ENCODE data around the gene NR2E1. TPM values are rescaled to one million over a fixed set of nuclear protein-coding genes. Genes with fewer than 3 reads are reported as not detected.
A peak's percentile ranks its signal among the peaks of the same experiment; 100 is the strongest.

NR2E1 gene
- total RNA-seq, 3 donors from 2014 or later (not counting 1 experiment from before 2014, with no cell fraction given), result not detected

DNA sequence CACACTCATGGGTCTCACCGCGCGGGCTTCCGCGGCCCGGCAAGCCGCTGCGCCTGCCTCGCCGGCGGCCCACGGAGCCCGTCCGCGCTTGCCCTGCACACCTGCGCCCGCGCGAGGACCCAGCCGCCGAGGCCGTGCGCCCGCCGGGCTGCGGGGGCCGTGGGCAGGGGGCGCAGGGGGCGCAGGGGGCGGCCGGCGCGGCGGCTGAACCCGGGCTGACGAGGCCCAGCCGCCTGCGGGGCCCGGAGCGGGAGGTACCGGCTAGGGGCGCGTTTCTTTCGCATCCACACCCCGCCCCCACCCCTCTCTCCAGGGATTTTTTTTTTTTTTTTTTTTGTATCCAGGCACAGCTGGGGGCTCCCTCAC lies 47.5 kb upstream of the NR2E1 start:
- Mint-ChIP-seq H3K27ac (no peak overlapping the region), H3K4me3 (peak overlapping the region; percentile 81), H3K36me3 (no peaks in the 10 kb centered on the region), H3K27me3 (ENCODE audit: low read depth in 2 of 2) (peaks cover 78 to 80% of the 10 kb centered on the region in 2 donors), H3K4me1 (peaks cover 42 to 58% of the 10 kb centered on the region in 2 donors), H3K9me3 (no peaks in the 10 kb centered on the region)
- Histone ChIP-seq H3K27me3 (ENCODE audit: control insufficient read depth, insufficient read depth, low read length) (peaks cover 57% of the 10 kb centered on the region), H3K27ac (ENCODE audit: low read length) (no peak overlapping the region), H3K36me3 (ENCODE audit: control insufficient read depth, insufficient read depth, low read length) (no peaks in the 10 kb centered on the region), H3K4me3 (ENCODE audit: low read length) (peak overlapping the region; percentile 63), H3K4me1 (ENCODE audit: control insufficient read depth, insufficient read depth, low read length) (peaks cover 51% of the 10 kb centered on the region), H3K9me3 (ENCODE audit: control insufficient read depth, insufficient read depth, low read length) (no peaks in the 10 kb centered on the region)
- under 1% methylated on average over 45 of the region's 45 CpGs for WGBS (ENCODE audit: insufficient coverage)
- ATAC-seq (peak in 1 of 3 donors; percentile 38), DNase-seq (peak in 1 of 2 donors; percentile 33)
- intact Hi-C loops (cut with micrococcal nuclease), result loop anchor here (10.0 kb wide), 1 partner anchor 376 kb away; no protein-coding TSS in a partner anchor
- TF ChIP-seq, protein P1, sequence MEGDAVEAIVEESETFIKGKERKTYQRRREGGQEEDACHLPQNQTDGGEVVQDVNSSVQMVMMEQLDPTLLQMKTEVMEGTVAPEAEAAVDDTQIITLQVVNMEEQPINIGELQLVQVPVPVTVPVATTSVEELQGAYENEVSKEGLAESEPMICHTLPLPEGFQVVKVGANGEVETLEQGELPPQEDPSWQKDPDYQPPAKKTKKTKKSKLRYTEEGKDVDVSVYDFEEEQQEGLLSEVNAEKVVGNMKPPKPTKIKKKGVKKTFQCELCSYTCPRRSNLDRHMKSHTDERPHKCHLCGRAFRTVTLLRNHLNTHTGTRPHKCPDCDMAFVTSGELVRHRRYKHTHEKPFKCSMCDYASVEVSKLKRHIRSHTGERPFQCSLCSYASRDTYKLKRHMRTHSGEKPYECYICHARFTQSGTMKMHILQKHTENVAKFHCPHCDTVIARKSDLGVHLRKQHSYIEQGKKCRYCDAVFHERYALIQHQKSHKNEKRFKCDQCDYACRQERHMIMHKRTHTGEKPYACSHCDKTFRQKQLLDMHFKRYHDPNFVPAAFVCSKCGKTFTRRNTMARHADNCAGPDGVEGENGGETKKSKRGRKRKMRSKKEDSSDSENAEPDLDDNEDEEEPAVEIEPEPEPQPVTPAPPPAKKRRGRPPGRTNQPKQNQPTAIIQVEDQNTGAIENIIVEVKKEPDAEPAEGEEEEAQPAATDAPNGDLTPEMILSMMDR (IDR thresholded peaks at IDR 0.05), result no peak

DNA sequence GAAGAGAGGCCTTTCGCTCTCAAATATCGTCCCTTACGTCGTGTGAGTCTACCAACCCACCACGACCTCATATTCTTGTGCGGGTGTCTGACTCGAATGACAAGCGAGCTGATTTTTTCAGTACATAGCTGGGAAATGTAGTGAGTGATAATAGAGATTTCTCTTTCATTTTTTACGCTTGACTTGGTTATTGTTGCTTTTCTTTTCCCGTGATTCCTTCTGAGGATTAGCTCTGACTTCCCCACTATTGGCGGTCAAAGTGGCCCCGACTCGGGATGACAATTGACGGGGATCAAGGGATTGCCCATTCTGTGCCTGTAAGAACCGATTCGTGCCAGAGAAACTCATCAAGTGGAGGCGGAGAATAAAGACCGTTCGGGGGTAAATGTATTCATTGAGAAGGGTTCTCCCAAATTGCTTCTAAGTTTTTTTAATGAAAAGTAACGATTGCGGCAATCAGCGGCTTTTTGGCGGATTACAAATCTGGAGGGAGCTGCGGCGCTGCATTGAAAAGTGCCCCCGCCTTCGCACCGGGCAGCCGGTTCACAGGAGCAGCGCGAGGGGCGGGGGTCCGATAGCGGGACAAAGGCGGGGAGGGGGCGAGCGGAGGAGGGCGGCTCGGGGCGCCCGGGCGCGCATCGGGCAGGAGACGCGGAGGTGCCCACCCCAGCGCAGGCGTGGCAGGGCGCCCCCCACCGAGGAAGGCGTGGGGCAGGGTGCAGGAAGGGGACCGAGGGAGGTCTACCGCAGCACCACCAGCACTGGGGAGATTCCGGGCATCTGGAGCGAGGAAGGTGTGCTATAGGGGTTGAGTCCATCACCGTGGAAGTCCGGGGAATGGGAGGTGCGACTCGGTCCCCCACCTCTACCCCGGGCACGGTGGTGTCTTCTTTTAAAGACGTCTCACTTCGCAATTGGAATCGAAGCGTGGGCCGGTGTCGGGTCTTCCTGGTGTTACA lies 46.7 kb upstream of the NR2E1 start:
- H3K4me1 ChIP-seq (ENCODE audit: control insufficient read depth, insufficient read depth, low read length), result peaks cover 44% of the 10 kb centered on the region
- ATAC-seq (peak in 1 of 3 donors; percentile 17), DNase-seq (peak in 1 of 2 donors; percentile 37)
- H3K27me3 ChIP-seq (ENCODE audit: control insufficient read depth, insufficient read depth, low read length), result peaks cover 58% of the 10 kb centered on the region
- Mint-ChIP-seq H3K9me3 (no peaks in the 10 kb centered on the region), H3K27me3 (ENCODE audit: low read depth in 2 of 2) (peaks cover 75 to 80% of the 10 kb centered on the region in 2 donors), H3K36me3 (no peaks in the 10 kb centered on the region), H3K4me3 (peak overlapping the region; percentile 95), H3K4me1 (peaks cover 37 to 53% of the 10 kb centered on the region in 2 donors), H3K27ac (no peak overlapping the region)
- H3K36me3 ChIP-seq (ENCODE audit: control insufficient read depth, insufficient read depth, low read length), result no peaks in the 10 kb centered on the region
- peak overlapping the region; percentile 4 for H3K4me3 ChIP-seq (ENCODE audit: low read length)
- no peaks in the 10 kb centered on the region for H3K9me3 ChIP-seq (ENCODE audit: control insufficient read depth, insufficient read depth, low read length)
- WGBS (ENCODE audit: insufficient coverage), result 3% methylated on average over 61 of the region's 67 CpGs
- TF ChIP-seq, protein P1 (IDR thresholded peaks at IDR 0.05), result no peak
- no peak overlapping the region for H3K27ac ChIP-seq (ENCODE audit: low read length)
- intact Hi-C loops (cut with micrococcal nuclease), result loop anchor here (10.0 kb wide), 1 partner anchor 376 kb away; no protein-coding TSS in a partner anchor

DNA sequence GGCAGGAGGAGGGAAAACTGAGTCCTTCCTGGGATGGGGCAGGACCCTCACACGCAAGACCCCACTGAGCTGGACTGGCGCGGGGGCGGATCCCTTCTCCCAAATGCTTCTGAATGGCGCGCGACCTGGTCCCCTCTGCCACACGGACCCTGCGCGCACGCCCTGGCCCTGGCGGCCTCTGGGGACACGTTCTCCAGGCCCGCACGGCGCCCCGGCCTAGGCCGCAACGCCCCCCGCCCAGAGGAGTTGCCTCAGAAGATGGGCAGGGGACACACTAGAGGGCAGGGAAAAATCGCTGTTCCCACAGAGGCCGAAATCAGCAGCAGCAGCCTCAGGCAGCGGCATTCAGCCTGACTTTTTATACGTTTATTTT lies 46.1 kb upstream of the NR2E1 start:
- Mint-ChIP-seq H3K9me3 (no peaks in the 10 kb centered on the region), H3K4me1 (peaks cover 30 to 46% of the 10 kb centered on the region in 2 donors), H3K27ac (no peak overlapping the region), H3K4me3 (peak overlapping the region; percentile 58), H3K36me3 (no peaks in the 10 kb centered on the region), H3K27me3 (ENCODE audit: low read depth in 2 of 2) (peaks cover 74 to 80% of the 10 kb centered on the region in 2 donors)
- ATAC-seq, result no peak
- Histone ChIP-seq H3K4me1 (ENCODE audit: control insufficient read depth, insufficient read depth, low read length) (peaks cover 41% of the 10 kb centered on the region), H3K27ac (ENCODE audit: low read length) (no peak overlapping the region), H3K9me3 (ENCODE audit: control insufficient read depth, insufficient read depth, low read length) (no peaks in the 10 kb centered on the region), H3K36me3 (ENCODE audit: control insufficient read depth, insufficient read depth, low read length) (no peaks in the 10 kb centered on the region), H3K4me3 (ENCODE audit: low read length) (no peak overlapping the region), H3K27me3 (ENCODE audit: control insufficient read depth, insufficient read depth, low read length) (peaks cover 57% of the 10 kb centered on the region)
- TF ChIP-seq, protein P1 (IDR thresholded peaks at IDR 0.05), result no peak
- intact Hi-C loops (cut with micrococcal nuclease), result loop anchor here (10.0 kb wide), 1 partner anchor 375 kb away; no protein-coding TSS in a partner anchor
- DNase-seq, result no peak
- WGBS (ENCODE audit: insufficient coverage), result 18% methylated on average over 24 of the region's 24 CpGs

All from natural killer cell (primary cell).